LNCAP (cell line): Measurements from ENCODE around the gene LAMTOR2.

Experiments
- TF ChIP-seq, protein P1 (sequence below): fragments of 450-650 bp; IDR thresholded peaks from 2 replicates; pipeline ENCODE4 v1.5.1; 2017; ENCODE audit warnings: mild to moderate bottlenecking

LAMTOR2 gene

DNA sequence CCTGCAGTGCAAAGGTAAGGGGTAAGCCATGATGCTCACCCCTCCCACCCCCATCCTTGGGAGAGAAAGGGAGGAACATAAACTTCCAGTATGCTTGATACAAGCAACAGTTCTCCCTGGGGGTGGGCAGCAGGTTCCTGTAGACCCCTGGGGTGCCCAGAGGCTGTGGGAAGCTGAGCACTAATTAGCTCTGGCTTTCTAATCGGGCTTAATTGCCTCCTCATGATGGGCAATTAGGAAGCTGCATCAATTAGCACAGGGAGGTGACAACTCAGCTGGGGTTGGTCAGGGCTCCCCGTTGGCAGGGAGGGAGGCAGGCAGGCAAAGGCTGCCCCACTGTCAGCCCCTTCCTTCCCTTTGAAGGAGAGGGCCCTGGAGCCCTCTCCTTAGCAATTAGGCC, 44.2 kb downstream of the LAMTOR2 start:
- TF ChIP-seq, protein P1, sequence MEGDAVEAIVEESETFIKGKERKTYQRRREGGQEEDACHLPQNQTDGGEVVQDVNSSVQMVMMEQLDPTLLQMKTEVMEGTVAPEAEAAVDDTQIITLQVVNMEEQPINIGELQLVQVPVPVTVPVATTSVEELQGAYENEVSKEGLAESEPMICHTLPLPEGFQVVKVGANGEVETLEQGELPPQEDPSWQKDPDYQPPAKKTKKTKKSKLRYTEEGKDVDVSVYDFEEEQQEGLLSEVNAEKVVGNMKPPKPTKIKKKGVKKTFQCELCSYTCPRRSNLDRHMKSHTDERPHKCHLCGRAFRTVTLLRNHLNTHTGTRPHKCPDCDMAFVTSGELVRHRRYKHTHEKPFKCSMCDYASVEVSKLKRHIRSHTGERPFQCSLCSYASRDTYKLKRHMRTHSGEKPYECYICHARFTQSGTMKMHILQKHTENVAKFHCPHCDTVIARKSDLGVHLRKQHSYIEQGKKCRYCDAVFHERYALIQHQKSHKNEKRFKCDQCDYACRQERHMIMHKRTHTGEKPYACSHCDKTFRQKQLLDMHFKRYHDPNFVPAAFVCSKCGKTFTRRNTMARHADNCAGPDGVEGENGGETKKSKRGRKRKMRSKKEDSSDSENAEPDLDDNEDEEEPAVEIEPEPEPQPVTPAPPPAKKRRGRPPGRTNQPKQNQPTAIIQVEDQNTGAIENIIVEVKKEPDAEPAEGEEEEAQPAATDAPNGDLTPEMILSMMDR: no peak

DNA sequence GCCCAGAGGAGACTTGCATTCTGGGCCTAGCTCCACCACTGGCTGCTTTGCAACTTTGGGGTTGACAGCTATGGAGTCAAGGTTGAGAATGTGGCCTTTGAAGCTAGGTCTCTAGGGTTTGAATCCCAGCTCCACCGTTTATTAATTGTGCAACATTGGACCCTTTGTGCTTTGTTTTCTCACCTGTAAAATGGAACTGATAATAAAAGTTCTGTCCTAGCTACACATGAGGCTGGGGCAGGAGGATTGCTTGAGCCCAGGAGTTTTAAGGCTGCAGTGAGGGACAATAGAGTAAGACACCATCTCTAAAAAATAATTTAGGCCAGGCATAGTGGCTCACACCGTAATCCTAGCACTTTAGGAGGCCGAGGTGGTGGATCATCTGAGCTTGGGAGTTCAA, 44.7 kb downstream of the LAMTOR2 start:
- TF ChIP-seq, protein P1: no peak

DNA sequence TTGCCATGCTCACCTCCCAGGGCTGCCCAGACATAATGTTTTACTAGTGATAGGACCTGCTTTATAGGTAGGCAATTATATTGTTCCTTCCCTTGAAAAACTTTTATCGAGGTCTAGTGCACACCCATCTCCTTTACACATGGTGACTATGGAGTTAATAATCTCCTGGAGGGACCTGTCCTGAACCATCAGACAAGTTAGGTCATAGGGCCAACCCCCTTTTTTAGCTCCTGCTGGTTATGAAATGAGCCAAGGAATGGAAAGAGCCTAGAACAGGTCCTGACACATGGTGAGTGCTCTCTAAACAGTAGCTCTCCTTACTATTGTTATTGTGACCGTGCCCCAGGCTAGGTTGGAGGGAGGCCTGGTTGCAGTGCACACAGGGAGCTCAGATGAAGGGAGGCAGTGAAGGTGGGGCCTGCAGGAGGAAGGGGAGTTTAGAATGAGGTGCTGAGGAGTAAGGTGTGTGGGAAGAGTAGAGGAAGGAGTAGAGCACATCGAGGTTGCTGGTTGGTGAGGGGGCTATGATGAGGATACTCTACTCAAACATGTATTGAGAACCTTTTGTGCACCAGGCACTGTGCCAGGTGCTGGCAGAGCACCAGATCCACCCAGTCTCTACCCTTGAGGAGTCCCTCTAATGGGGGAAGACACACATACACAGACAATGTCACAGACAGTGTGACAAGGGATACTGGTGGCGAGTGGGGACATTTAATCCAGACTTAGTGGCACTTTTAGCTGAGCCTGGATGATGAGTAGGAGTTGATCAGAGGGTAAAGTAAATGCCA, 45.8 kb downstream of the LAMTOR2 start:
- TF ChIP-seq, protein P1: no peak

DNA sequence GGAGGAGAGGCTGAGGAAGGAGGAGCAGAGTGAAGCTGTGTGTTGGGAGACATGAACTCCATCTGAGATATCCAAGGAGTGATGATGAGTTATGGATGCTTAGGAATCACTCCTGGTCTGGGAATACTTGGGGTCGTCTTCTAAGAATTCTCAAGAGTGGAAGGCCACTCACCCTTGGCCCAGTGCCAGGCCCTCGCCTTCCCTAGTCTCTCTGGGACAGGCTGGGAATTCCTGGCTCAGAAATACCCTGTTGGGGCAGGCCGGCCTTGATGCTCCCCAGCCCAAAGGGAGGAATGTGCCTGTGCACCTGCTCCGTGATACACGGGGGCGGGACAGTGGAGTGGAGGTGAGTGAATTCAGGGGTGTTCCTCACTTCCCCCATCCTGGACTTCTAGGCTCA, 47.3 kb downstream of the LAMTOR2 start:
- TF ChIP-seq, protein P1: no peak

DNA sequence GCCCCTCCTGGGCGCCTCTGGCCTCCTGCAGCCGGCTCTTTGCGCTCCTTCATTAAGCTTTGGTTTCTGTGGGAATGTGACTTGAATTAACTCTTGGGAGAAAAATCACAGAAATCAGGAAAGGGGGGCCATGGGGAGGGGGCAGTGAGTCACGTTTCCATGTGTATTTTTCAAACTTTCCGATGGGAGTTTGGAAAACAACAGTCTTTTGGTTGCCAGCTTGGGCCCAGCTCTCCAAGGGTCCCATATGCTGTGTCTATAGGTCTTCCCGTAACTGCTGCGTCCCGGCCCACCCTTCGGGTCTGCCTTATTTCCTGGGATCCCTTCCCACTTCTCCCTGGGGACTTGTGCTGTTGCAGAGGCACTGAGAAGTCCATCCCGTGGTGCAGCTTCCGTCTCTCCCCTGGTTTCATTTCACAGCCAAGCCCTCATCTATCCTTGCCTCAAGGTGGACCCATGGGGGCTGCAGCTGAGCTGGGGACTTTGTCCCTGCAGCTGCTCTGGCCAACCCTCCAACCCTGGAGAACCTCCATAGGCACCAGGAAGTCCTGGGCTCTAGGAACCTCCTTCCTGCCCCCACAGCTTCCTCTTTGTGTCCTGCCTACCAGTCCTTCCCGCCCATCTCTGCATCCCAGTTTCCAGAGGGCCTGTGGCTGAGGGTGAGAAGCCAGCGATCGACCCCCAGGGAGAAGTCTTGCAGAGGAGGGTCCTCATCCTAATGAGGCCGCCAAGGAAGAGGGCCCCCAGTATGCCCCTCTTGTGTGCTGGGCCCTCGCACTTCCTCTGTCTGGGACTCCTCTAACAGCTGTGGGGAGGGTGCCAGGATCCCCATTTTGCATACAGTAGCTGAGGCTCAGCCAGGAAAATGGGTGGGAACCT, 48.3 kb downstream of the LAMTOR2 start:
- TF ChIP-seq, protein P1: no peak

DNA sequence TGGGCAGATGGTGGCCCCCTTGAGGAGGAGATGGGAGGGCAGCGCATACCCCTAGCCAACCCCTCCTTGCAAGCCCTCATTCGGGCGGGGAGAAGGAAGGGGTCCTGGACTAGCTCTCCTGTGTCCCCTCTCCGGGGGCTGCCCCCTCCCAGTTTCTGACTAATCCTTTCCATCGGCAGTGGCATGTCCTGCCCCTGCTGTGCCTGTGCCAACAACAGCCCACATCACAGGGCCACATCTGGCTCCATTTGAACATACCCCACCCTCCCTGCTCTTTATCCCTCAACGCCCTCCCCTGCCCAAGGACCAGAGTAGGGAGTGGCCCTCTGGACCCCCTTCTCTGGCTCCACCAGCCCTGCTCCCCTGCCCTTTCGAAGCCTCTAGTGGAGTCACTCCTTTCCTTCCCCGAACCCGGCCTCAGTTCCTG, 49.0 kb downstream of the LAMTOR2 start:
- TF ChIP-seq, protein P1: no peak

DNA sequence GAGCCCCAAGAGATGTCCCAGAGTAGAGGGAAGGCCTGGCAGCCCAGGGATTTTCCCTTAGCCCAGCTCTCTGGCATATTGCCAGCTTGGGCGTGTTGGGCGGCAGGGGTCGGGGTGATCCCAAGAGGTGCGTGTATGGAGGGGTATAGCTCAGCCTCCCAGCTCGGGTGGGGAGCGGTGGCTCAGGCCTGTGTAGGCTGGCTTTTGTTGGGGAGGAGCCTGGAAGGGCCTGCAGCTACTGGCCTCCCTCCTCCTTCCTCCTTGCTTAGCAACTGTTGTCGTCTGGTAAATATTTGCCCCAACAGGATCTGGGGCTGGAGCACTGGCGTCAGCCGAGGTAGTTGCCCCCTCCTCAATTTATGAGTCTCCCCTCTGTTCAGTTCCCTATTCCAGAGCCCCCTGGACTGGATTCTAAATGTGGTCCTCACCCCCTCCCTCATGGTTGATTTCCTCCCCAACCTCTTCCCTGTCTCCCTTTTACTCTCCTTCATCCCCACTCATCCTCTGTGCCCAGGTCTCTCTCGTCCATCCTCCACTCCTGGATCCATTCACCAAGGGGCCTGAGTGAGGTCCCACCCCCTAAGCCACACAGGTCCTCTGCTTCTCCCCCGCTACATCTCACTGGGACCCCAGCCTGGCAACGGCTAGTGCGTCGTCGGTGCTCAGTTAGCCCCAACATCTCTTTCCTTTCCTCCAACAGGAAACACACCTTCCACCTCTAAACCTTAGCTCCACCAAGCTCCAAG, 49.7 kb downstream of the LAMTOR2 start:
- TF ChIP-seq, protein P1: no peak
